Breast epithelium (tissue), 3 donors: ENCODE data around the gene TPK1.

Source experiments
- POLR2AphosphoS5 ChIP-seq, 3 donors: sonication (generic); formaldehyde crosslinking; IDR thresholded peaks; one replicate each; pipeline ENCODE4 v1.6.1; 2017; ENCODE audit warnings: antibody characterized with exemption in 3 of 3
- TF ChIP-seq, protein P1 (sequence below), 3 donors: fragments of 450-650 bp; IDR thresholded peaks; one replicate each; pipeline ENCODE4 v1.5.1; 2016 to 2017; ENCODE audit warnings: antibody characterized with exemption in 3 of 3, mild to moderate bottlenecking in 3 of 3, moderate library complexity in 3 of 3

DNA sequence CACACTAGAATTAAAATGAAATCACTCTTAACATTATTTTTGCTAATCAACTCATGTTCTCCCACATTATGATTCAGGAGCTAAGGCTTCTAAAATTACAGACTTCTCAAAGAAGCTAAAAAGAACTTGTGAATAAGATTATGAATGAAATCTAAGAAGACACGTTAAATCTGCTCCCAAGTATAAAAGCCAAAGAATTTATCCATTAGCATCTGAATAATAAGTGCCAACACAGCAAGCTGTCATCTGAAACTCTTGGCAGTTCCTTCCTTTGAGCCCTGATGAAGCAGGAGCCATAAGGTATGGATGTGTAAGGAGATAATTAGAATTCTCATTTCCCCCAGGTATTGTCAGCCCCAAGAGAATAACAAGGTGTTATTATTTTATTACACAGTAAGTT, 50.3 kb downstream of the TPK1 start:
- TF ChIP-seq POLR2AphosphoS5 (IDR thresholded peaks at IDR 0.05): no peak
- TF ChIP-seq, protein P1, sequence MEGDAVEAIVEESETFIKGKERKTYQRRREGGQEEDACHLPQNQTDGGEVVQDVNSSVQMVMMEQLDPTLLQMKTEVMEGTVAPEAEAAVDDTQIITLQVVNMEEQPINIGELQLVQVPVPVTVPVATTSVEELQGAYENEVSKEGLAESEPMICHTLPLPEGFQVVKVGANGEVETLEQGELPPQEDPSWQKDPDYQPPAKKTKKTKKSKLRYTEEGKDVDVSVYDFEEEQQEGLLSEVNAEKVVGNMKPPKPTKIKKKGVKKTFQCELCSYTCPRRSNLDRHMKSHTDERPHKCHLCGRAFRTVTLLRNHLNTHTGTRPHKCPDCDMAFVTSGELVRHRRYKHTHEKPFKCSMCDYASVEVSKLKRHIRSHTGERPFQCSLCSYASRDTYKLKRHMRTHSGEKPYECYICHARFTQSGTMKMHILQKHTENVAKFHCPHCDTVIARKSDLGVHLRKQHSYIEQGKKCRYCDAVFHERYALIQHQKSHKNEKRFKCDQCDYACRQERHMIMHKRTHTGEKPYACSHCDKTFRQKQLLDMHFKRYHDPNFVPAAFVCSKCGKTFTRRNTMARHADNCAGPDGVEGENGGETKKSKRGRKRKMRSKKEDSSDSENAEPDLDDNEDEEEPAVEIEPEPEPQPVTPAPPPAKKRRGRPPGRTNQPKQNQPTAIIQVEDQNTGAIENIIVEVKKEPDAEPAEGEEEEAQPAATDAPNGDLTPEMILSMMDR (IDR thresholded peaks at IDR 0.05): no peak
